PFSK-1 (cell line): ENCODE data around the gene RPL9.

ENCODE experiments used
- POLR2AphosphoS5 ChIP-seq: IDR thresholded peaks from 2 replicates; pipeline ENCODE4 v1.6.1; 2012; ENCODE audit warnings: low read depth, mild to moderate bottlenecking, control low read depth, low read length, moderate library complexity
- SIN3A ChIP-seq: IDR thresholded peaks from 2 replicates; pipeline ENCODE4 v1.6.1; 2012; ENCODE audit warnings: mild to moderate bottlenecking, low read length, moderate library complexity, borderline replicate concordance; ENCODE audit not compliant: insufficient read depth
- TAF1 ChIP-seq: IDR thresholded peaks from 2 replicates; pipeline ENCODE4 v1.6.1; 2012; ENCODE audit warnings: low read length, control low read depth, borderline replicate concordance; ENCODE audit not compliant: insufficient read depth

DNA sequence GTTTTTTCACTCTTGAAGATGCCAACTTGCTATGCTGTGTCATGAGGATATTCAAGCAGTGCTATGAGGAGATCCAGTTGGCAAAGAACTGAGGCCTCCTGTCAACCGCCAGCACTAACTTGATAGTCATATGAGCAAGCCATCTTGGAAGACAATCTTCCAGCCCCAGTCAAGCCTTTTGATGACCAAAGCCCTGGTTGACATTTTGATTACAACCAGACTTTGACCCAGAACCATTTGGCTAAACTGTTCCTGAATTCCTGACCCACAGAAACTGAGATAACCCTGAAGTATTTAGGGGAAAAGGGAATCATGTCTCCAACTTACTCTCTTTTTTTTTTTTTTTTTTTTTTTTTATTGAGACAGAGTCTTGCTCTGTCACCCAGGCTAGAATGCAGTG is 35.6 kb upstream of the RPL9 start:
- TF ChIP-seq POLR2AphosphoS5, result no peak
- no peak for TF ChIP-seq SIN3A
- TF ChIP-seq TAF1, result no peak
